Measurements from ENCODE around the gene SPIN2A. TPM values are rescaled to one million over a fixed set of nuclear protein-coding genes. Genes with fewer than 3 reads are reported as not detected.
"Not testable (repeated sequence)": the region's sequence is repeated elsewhere in the genome, so short reads cannot be mapped to it uniquely, and the experiment has no call there.

Gene SPIN2A
- total RNA-seq = 0.14 TPM in 1 of 2 replicates, not detected in the other

DNA sequence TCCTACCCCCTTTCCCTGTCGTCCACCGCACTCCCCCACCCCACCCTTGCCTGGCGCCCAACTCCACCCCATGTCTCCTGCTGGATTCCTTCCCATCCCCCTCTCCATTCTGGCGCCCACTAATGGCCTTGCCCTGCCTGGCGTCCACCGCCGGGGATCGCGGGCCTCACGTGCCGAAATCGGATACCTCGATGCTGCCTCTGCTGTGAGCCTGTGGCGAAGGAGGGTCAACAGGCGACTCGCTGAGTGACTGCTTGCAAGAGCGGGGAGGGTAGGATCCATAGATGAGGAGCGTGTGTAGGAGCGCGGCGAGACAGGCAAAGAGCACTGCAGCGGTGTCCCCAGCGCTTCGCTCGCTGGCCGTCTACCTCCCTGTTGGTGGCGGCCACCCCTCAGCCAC is at the start of gene SPIN2A:
TSS of gene SPIN2A (minus strand) at position 325 of the 400 bp plus-strand sequence. CDS start 800 bp downstream, outside the sequence.
- H3K4me3 ChIP-seq (ENCODE audit: low read depth, low read length) = peak within 1 kb of the TSS; percentile 35

DNA sequence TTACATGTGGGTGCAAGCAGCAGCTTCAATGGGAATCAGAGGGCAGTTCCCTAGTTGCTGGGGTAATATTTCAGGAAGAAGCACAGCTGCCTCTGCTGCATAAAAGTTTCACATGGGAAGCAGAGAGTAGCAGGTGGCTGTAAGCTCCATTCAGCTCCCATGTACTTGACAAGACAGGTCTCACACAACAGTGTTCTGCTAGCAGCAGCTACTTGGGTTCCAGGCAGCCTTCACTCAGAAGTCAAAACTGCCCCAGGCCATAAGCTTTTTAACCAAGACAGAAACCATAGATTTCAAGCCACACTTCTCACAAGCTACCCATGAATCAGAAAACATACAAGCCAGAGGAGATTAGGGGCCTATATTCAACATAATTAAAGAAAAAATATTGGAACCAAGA is 41.4 kb upstream of the SPIN2A start:
- no peak for DNase-seq (ENCODE audit: low read depth)
- TF ChIP-seq, protein P1, sequence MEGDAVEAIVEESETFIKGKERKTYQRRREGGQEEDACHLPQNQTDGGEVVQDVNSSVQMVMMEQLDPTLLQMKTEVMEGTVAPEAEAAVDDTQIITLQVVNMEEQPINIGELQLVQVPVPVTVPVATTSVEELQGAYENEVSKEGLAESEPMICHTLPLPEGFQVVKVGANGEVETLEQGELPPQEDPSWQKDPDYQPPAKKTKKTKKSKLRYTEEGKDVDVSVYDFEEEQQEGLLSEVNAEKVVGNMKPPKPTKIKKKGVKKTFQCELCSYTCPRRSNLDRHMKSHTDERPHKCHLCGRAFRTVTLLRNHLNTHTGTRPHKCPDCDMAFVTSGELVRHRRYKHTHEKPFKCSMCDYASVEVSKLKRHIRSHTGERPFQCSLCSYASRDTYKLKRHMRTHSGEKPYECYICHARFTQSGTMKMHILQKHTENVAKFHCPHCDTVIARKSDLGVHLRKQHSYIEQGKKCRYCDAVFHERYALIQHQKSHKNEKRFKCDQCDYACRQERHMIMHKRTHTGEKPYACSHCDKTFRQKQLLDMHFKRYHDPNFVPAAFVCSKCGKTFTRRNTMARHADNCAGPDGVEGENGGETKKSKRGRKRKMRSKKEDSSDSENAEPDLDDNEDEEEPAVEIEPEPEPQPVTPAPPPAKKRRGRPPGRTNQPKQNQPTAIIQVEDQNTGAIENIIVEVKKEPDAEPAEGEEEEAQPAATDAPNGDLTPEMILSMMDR (conservative IDR thresholded peaks at IDR 0.05; ENCODE audit: low read depth, low read length) = no peak
- no peak overlapping the region for H3K4me3 ChIP-seq (ENCODE audit: low read depth, low read length)

More for the DNA sequence above, at the start of gene SPIN2A:
- DNase-seq (ENCODE audit: low read depth) = not testable (repeated sequence)

DNA sequence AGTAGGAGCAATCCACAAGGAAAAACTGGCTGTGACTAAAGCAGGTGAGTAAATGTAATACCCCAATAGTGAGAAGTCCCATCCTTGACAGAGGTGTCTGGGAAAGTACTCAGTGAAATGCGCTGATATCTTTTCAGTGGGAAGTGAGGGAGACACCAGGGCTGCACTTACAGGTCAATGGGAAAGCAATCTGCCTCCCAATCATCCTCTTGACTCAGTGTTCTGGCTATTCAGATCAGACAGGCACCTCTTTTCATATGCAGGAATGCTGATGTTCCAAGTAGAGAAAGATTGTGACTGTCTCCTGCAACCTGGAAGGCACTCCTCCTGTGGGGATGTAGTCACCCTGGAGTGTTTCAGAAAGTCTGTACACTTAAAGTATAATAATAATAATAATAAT is 39.9 kb upstream of the SPIN2A start:
- DNase-seq (ENCODE audit: low read depth) = no peak
- TF ChIP-seq, protein P1 (conservative IDR thresholded peaks at IDR 0.05; ENCODE audit: low read depth, low read length) = no peak
- no peak overlapping the region for H3K4me3 ChIP-seq (ENCODE audit: low read depth, low read length)

DNA sequence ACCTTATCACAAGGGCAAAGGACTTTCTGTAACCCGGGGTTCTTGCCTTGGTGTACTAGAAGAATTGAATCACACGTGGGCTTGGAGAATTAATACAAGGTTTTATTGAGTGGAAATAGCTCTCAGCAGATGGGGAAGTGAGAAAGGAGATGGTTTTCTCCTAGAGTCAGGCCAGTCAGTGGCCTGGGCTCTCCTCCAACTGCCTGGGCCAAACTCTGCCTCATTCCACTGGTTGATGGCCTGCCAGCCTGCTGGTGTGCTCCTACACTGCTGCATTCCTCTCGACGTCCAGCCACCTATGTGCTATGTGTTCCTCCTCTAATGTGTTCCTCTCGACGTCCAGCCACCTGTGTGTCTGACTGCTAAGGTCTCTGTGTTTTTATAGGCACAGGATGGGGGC is 35.3 kb upstream of the SPIN2A start:
- no peak for DNase-seq (ENCODE audit: low read depth)
- H3K4me3 ChIP-seq (ENCODE audit: low read depth, low read length) = no peak overlapping the region
- TF ChIP-seq, protein P1 (conservative IDR thresholded peaks at IDR 0.05; ENCODE audit: low read depth, low read length) = no peak

DNA sequence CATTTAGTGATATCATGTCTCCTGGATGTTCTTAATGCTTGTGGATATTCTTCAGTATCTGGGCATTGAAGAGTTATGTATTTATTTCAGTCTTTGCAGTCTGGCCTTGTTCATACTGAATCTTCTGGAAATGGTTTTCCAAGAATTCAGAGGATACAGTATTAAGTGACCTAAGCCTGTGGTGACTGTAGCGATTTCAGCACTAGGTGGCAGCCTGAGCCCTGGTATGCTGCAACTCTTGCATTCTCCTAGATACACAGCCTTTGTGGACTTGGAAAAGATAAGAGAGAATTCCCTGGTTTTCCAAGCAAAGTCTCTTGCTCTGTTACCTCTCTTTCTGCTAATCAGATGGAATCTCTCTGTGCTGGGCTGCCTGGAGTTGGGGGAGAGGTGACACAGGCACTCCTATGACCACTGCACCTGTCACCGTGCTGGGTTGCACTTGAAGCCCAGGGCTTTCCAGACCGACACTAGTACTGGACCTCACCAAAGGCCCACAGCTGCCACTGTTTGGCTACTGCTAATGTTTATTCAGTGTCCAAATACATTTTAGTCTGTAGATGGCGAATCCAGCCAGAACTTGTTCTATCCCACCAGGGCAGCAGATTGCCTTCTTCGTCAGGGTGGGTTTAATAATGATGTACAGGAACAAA is 19.3 kb upstream of the SPIN2A start:
- DNase-seq (ENCODE audit: low read depth) = no peak
- TF ChIP-seq, protein P1 (conservative IDR thresholded peaks at IDR 0.05; ENCODE audit: low read depth, low read length) = peak; percentile 64
- H3K4me3 ChIP-seq (ENCODE audit: low read depth, low read length) = no peak overlapping the region

DNA sequence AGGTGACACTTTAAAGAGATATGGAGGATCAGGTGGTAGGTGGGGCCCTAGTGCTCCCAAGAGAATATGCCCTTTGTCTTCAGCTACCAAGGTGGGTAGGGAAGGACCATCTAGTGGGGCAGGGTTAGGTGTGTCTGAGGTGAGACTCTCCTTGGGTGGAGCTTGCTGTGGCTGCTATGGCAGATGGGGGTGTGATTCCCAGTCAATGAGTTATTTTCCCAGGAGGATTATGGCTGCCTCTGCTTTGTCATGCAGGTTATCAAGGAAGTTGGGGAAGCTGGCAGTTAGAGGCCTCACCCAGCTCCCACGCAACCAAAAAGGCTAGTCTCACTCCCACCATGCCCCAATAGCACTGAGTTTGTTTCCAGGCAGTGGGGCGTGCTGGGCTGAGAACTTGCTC is 18.0 kb upstream of the SPIN2A start:
- TF ChIP-seq, protein P1 (conservative IDR thresholded peaks at IDR 0.05; ENCODE audit: low read depth, low read length) = no peak
- H3K4me3 ChIP-seq (ENCODE audit: low read depth, low read length) = no peak overlapping the region
- no peak for DNase-seq (ENCODE audit: low read depth)

DNA sequence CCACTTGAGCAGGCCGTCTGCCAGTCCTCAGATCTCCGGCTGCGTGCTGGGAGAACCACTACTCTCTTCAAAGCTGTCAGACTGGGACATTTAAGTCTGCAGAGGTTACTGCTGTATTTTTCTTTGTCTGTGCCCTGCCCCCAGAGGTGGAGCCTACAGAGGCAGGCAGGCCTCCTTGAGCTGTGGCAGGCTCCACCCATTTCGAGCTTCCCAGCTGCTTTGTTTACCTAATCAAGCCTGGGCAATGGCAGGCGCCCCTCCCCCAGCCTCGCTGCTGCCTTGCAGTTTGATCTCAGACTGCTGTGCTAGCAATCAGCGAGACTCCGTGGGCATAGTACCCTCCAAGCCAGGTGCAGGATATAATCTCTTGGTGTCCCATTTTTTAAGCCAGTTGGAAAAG is 15.0 kb upstream of the SPIN2A start:
- not testable (repeated sequence) for DNase-seq (ENCODE audit: low read depth); H3K4me3 ChIP-seq (ENCODE audit: low read depth, low read length)

DNA sequence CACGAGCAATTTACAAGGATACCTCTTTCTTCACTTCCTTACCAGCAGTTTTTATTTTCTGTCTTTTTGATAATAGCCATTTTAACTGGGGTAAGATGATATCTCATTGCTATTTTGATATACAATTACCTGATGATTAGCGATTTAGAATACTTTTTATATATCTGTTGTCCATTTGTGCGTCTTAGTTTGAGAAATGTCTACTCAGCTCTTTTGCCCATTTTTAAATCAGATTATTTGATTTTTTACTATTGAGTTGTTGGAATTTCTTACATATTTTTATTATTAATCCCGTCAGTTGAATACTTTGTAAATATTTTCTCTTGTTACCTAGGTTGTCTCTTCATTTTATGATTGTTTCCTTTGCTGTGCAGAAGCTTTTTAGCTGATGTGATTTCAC is 1.5 kb upstream of the SPIN2A start:
- H3K4me3 ChIP-seq (ENCODE audit: low read depth, low read length) = no peak overlapping the region
- TF ChIP-seq, protein P1 (conservative IDR thresholded peaks at IDR 0.05; ENCODE audit: low read depth, low read length) = no peak
- no peak for DNase-seq (ENCODE audit: low read depth)

Measured in epithelial cell of proximal tubule (primary cell).